Osteocyte (in vitro differentiated cells): ENCODE measurements around the gene LSG1. TPM values are rescaled to one million over a fixed set of nuclear protein-coding genes. Genes with fewer than 3 reads are reported as not detected.
"Not testable (repeated sequence)": the region's sequence is repeated elsewhere in the genome, so short reads cannot be mapped to it uniquely, and the experiment has no call there.

Source experiments
- DNase-seq: peaks from one replicate; pipeline ENCODE4 v3.0.0; 2021; ENCODE audit warnings: mixed read lengths; ENCODE audit not compliant: unreplicated experiment; ENCODE audit errors: extremely low spot score
- H3K27ac Mint-ChIP-seq: one replicate; pipeline ENCODE4 v1.8.0; 2021; ENCODE audit warnings: mild to moderate bottlenecking, mixed read lengths; ENCODE audit not compliant: unreplicated experiment
- H3K27me3 Mint-ChIP-seq: one replicate; pipeline ENCODE4 v1.8.0; 2021; ENCODE audit warnings: mixed read lengths; ENCODE audit not compliant: unreplicated experiment
- H3K36me3 Mint-ChIP-seq: one replicate; pipeline ENCODE4 v1.8.0; 2021; ENCODE audit warnings: mixed read lengths; ENCODE audit not compliant: unreplicated experiment
- H3K4me1 Mint-ChIP-seq: one replicate; pipeline ENCODE4 v1.8.0; 2021; ENCODE audit warnings: mixed read lengths; ENCODE audit not compliant: unreplicated experiment
- H3K4me3 Mint-ChIP-seq: one replicate; pipeline ENCODE4 v1.8.0; 2021; ENCODE audit warnings: mild to moderate bottlenecking, moderate library complexity, mixed read lengths; ENCODE audit not compliant: unreplicated experiment
- H3K9me3 Mint-ChIP-seq: one replicate; pipeline ENCODE4 v1.8.0; 2021; ENCODE audit warnings: mixed read lengths; ENCODE audit not compliant: unreplicated experiment
- total RNA-seq: library from RNA; stranded (reverse); gene quantifications from 2 replicates; pipeline ENCODE4 v1.2.1, GENCODE V29; 2021
- TF ChIP-seq, protein P1 (sequence below): fragments of 200-600 bp; sonication (generic); IDR thresholded peaks from 2 replicates; pipeline ENCODE4 v1.5.0; 2021; ENCODE audit warnings: antibody characterized with exemption, mild to moderate bottlenecking, moderate library complexity

Gene LSG1
- total RNA-seq, 1 donor from 2014 or later: 33.3 TPM

DNA sequence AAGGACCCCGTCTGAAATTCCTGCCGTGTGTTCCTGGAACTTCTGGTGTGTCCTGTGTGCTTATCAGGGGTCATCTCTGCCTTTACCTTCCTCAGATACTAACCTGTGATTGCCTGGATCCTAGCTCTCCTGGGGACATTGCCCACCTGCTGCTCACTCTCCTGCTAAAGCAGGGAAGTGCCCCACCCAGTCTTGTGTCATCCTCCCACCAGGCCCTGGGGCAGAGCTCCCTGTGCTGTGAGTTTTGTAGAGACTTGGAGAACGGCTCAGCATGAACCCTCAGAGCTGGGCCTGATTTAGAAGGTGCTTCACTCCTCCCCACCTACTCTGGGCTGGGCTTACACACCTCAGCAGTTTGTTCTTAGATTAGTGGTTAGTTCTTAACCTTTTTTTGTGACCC lies 34.9 kb downstream of the LSG1 start:
- Mint-ChIP-seq H3K9me3 (no peaks in the 10 kb centered on the region), H3K4me3 (no peak overlapping the region), H3K36me3 (peaks cover 11% of the 10 kb centered on the region), H3K27ac (no peak overlapping the region), H3K4me1 (peaks cover 38% of the 10 kb centered on the region), H3K27me3 (no peaks in the 10 kb centered on the region)
- TF ChIP-seq, protein P1, sequence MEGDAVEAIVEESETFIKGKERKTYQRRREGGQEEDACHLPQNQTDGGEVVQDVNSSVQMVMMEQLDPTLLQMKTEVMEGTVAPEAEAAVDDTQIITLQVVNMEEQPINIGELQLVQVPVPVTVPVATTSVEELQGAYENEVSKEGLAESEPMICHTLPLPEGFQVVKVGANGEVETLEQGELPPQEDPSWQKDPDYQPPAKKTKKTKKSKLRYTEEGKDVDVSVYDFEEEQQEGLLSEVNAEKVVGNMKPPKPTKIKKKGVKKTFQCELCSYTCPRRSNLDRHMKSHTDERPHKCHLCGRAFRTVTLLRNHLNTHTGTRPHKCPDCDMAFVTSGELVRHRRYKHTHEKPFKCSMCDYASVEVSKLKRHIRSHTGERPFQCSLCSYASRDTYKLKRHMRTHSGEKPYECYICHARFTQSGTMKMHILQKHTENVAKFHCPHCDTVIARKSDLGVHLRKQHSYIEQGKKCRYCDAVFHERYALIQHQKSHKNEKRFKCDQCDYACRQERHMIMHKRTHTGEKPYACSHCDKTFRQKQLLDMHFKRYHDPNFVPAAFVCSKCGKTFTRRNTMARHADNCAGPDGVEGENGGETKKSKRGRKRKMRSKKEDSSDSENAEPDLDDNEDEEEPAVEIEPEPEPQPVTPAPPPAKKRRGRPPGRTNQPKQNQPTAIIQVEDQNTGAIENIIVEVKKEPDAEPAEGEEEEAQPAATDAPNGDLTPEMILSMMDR: no peak
- DNase-seq: peak; percentile 56

DNA sequence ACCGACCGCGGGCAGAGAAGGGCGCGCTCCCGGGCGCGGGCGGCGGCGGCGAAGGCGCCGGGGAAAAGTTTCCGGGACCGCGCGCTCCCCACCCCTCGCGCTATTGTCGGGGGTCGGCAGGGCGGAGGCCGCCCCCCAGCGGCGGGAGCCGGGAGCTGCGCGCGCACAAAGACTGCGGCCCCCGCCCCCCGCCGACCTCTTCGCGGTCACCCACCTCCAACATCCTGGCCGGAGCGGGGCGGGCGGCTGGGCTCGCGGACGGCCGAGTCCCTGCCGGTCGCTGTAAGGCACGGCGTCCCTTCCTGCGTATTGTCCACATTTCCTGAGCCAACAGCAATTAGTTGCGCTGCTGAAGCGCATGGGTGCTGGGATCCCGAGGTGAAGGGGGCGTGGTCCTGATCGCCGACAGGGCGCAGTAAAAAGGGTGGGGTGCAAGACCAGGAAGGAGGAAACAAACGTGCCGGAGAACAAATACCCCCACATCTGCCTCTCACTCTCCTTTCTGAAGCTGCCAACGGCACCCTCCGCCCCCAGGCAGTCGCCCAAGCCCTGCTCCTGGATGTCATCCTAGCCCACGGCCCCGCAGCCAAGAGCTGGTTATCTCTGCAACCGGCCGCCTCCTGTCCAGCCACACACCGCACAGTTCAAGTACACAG lies 38.5 kb downstream of the LSG1 start, which contains the start of gene TMEM44:
TSS of gene TMEM44 (minus strand) at position 71 of the 656 bp plus-strand sequence. CDS start 204 bp downstream, outside the sequence.
- Mint-ChIP-seq H3K4me3 (peak within 1 kb of the TSS; percentile 85), H3K36me3 (peaks cover 7% of the 10 kb centered on the region), H3K27me3 (no peaks in the 10 kb centered on the region), H3K4me1 (peaks cover 13% of the 10 kb centered on the region), H3K9me3 (no peaks in the 10 kb centered on the region), H3K27ac (peak within 1 kb of the TSS; percentile 74)
- peak; percentile 89 for DNase-seq
- TF ChIP-seq, protein P1: peak; percentile 76

DNA sequence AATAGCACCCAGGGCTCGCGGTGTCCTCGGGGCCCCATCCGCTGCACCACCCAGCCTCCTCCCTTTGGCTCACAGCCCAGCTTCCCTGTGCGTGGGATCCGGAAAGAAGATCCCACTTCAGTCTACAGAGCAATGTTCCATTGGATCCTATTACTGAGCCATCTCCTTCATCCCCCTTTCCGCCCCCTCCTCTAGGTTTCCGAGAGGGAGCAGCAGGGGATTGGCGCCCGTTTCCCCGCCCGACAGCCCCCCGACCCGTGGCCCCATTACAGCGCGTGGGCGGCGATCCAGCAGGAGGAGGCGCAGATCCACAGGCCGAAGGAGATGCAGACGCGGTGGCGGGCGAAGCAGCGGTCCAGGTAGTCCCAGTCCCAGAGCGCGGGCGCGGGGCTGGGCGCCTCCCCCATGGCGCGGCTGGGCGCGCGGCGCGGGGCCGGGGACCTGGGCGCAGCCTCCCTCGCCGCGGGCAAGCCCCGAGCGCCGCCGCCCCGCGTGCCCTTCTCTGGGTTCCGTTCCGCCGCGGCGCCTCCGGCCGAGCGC lies 39.1 kb downstream of the LSG1 start:
- Mint-ChIP-seq H3K4me3 (peak overlapping the region; percentile 81), H3K9me3 (no peaks in the 10 kb centered on the region), H3K27ac (peak overlapping the region; percentile 44), H3K27me3 (no peaks in the 10 kb centered on the region), H3K4me1 (peaks cover 13% of the 10 kb centered on the region), H3K36me3 (peaks cover 12% of the 10 kb centered on the region)
- no peak for DNase-seq
- TF ChIP-seq, protein P1: no peak

DNA sequence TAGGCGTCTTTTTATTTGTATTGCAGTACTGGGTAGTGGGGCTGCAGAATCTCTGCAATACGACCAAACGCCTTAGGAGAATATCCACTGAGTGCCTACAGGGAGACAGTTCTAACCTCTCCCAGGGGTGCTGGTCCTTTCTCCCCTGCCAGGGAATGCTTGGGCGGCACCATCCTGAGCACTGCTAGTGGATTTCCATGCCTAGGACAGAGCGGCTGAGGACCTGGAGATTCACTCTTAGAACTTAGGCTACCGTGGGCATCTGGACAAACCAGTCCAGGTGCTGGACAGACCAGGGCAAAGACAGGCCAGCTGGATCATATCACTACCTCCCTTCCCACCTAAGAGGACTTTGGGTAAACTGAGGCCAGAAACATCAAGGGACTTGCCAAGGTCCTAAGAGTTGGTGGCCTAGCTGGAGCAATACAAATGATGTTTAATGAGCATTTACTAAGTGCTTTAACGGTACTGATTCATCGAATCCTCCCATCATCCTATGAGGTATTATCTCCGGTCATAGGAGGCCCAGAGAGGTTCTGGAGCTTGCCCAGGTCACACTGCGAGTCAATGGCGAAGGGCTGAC lies 39.7 kb downstream of the LSG1 start:
- DNase-seq: no peak
- Mint-ChIP-seq H3K9me3 (no peaks in the 10 kb centered on the region), H3K4me1 (peaks cover 11% of the 10 kb centered on the region), H3K4me3 (peak overlapping the region; percentile 81), H3K27ac (peak overlapping the region; percentile 44), H3K36me3 (peaks cover 12% of the 10 kb centered on the region), H3K27me3 (no peaks in the 10 kb centered on the region)
- TF ChIP-seq, protein P1: no peak

DNA sequence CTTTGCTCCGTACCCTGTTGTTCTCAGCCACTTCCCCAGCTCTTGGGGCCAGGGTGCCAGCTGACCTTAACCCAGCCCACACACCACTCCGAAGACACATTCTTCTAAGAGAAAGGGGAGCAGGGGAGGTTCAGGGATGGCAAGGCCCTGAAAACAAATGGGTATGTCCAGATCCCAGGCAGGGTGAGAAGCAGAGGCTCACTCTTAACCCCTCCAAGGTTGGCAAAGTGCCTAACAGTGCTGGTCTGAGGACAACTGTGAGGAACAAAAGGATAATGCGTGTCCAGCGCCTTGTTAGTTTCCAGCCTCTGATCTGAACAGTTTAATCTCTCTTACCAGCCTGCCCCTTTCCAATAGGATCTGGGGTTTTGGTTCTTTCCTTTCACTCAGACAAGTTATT lies 40.3 kb downstream of the LSG1 start:
- no peak overlapping the region for H3K4me3 Mint-ChIP-seq
- H3K4me1 Mint-ChIP-seq: peaks cover 7% of the 10 kb centered on the region
- no peaks in the 10 kb centered on the region for H3K27me3 Mint-ChIP-seq
- TF ChIP-seq, protein P1: no peak
- no peaks in the 10 kb centered on the region for H3K9me3 Mint-ChIP-seq
- H3K27ac Mint-ChIP-seq: peak overlapping the region; percentile 31
- peaks cover 12% of the 10 kb centered on the region for H3K36me3 Mint-ChIP-seq
- DNase-seq: no peak

DNA sequence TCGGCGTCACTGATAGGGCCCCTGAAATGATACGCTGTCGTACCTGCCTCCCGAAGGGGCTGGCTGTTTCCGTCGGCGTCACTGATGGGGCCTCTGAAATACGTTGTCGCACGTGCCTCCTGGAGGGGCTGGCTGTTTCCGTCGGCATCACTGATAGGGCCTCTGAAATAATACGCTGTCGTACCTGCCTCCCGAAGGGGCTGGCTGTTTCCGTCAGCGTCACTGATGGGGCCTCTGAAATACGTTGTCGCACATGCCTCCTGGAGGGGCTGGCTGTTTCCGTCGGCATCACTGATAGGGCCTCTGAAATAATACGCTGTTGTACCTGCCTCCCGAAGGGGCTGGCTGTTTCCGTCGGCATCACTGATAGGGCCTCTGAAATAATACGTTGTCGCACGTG lies 41.3 kb downstream of the LSG1 start:
- not testable (repeated sequence) for H3K27me3 Mint-ChIP-seq, H3K4me1 Mint-ChIP-seq, H3K27ac Mint-ChIP-seq, H3K9me3 Mint-ChIP-seq, H3K4me3 Mint-ChIP-seq, DNase-seq
- peaks cover 18% of the 10 kb centered on the region for H3K36me3 Mint-ChIP-seq
